AG20443 (cell line): ENCODE data around the gene AMN.
A peak's percentile ranks its signal among the peaks of the same experiment; 100 is the strongest.
"Not testable (repeated sequence)": the region's sequence is repeated elsewhere in the genome, so short reads cannot be mapped to it uniquely, and the experiment has no call there.

Experiments
- DNase-seq: peaks from one replicate; pipeline ENCODE4 v3.0.0; 2012; ENCODE audit warnings: low spot score, mixed read lengths

AMN gene

DNA sequence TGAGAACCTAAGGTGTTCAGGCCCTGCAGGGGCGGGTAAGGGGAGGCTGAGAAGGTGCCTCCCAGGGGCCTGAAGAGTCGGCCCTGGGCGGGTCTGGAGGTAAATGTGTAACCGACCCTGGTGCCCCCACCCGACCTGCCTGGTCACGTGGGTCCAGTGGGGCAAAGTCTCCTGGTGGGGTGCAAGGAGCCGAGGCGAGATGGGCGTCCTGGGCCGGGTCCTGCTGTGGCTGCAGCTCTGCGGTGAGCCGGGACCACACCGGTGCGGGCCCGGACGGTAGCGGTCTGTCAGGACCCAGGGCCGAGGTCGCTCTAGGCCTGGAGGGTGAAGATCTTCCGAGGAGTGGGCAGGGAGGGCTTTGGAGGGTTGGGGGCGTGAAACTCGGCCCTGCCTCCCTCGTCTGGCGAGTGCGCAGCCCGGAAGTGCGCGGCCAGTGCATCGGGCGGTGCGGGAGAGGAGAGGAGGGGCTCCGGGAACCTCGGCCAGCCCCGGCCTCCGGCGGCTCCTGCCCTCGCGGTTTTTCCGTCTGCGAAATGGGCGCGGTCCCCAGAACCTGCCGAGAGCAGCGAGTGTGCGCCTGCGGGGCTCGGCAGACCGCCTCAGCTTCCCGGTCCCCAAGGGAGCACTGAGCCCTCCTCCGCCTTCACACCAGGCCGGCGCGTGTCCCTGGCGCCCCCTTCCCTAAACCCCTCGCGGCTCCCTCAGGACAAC, at the start of gene AMN:
Gene AMN (plus strand): TSS at position 174 of the 711 bp plus-strand sequence. CDS start 26 bp downstream, at position 200.
- peak; percentile 57 for DNase-seq

DNA sequence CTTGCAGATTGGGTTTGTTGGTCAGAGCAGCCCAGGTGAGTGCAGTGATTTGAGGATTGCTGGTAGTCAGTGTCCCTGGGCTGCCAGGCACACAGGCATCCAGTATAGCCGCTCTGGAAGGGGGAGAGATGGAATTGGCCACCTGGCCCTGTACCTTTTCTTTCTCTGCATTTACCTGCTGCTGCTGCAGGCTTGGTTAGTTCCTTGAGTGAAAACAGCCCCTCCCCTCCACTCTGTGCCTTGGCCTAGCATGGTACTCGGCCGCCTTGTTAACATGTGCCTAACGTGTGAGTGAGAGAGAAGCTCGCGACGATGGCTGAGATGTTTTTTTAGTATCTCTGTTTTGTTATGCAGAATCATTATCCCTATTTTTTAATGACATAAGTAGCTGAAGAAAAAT, 49.3 kb upstream of the AMN start:
- no peak for DNase-seq

DNA sequence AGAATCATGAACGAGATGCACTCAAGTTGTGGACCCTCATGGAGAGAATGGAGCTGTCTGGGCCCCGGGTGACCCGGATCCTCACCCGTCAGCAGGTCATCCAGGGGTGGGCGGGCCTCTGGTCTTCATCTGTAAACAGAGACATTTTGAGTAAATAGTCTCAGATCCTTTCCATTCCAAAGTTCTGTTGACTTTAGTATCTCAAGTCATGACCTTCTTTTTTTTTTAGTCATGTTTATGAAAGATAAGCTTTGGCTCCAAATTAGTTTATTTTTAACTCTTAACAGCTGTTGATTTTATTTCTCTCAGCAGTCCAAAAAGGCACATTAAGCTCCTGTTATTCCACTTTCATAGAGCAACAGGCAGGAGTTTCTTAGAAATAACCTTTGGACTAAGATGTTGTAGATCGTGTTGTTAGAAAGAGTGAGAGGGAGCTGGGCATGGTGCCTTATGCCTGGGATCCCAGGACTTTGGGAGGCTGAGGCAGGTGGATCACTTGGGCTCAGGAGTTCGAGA, 48.9 kb upstream of the AMN start:
- DNase-seq = no peak

DNA sequence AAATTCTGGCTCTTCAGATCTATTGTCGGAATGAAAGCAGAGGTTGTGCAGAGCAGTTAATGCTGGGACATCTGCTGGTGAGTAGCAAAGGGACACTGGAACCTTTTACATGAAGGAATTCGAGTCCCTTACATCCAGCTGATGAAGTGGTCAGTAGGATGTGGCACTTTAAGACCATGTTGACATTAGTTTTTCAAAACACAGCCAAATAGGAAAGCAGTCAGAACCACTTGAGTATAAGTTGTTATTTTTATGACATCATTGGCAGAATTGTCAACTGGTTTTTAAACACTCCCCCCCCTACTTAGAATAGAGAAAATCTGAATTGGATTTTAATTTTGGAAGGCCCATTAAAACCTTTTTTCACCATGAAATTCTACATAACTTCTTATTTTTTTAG, 46.8 kb upstream of the AMN start:
- no peak for DNase-seq

DNA sequence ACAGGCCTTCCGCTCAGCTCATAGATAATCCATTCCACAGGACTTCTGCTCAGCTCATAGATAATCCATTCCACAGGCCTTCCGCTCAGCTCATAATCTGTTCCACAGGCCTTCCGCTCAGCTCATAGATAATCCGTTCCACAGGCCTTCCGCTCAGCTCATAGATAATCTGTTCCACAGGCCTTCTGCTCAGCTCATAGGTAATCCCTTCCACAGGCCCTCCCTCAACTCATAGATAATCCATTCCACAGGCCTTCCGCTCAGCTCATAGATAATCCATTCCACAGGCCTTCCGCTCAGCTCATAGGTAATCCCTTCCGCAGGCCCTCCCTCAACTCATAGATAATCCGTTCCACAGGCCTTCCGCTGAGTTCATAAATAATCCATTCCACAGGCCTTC, 45.0 kb upstream of the AMN start:
- not testable (repeated sequence) for DNase-seq

DNA sequence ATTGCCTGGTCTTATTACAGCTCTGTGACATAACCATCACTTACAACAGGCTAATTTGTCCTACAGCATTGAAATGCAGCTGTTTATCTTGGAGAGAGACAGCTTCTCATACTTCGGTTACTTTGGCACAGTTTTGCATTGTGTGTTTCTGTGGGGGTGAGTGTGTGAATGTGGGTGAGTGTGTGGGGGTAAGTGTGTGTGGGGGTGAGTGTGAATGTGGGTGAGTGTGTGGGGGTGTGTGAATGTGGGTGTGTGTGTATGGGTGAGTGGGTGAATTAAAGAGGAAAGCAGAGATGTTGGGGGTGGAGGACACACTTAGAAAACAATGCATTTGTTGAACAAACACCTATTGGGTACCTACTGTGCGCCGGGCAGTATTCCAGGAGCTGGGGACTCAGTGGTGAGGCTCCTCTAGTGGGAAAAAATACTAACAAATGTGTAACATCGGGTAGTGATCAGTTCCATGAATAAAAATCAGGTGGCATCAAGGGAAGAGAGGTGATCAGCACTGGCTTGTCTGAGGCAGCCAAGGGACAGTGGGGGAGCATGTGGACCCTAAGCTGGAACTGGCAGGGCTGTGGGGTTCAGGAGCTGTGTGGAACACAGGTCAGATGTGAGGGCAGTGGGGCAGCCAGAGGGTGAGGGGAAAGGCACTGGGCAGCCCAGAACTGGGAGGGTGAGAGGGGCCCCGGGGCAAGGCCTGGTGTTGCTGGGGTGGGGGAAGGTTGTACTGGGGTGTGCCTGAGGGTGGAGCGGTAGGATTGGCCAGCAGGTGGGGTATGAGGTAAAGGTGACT, 44.1 kb upstream of the AMN start:
- no peak for DNase-seq

DNA sequence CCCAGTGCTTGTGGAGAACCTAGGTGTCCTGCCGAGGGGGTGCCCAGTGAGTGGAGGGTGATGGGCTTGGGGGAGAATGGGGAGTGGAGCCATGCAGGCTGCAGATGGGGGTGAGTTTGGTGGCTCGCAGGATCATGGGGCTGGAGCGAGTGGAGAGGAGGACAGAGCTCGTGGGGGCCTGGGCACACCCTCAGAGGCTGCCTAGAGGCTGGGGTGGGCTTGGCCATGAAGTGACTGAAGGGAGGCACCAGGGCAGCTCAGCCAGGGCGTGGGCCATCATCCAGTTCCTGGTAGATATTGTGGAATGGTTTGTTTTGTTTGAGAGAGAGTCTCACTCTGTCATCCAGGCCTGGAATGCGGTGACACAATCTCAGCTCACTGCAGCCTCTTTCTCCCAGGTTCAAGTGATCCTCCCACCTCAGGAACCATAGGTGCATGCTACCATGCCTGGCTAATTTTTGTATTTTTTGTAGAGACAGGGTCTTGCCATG, 43.4 kb upstream of the AMN start:
- DNase-seq = peak; percentile 47

DNA sequence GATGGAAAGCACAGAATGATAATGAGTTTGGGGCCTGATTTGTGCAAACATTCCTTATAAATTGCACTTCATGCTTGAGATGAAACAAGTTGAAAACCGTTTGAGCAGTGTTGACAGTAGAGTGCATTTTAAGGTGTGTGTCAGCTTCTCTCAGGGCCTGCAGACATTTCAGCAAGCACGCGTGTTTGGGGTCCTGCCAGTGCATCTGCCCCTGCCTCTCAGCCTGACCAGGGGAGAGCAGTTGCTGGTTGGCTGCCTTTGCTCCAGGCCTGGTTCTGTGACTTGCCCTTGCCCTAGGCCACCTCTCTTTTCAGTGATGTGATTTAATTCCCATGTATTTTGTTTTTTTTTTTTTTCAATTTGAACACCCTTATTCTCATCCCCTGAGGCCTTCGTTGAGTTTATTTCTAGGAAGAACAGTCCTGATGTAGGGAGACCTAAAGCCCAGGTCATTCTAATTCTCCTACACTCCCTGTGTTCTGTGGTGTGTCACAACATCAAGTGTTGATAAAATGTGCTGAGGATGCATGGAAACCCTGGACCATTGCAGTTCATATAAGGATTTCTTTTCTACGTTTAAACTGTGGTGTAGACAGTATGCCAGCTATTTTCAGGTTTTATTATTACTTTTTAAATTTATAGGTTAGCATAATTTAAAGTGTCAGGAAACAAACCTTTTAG, 40.1 kb upstream of the AMN start:
- DNase-seq = no peak

DNA sequence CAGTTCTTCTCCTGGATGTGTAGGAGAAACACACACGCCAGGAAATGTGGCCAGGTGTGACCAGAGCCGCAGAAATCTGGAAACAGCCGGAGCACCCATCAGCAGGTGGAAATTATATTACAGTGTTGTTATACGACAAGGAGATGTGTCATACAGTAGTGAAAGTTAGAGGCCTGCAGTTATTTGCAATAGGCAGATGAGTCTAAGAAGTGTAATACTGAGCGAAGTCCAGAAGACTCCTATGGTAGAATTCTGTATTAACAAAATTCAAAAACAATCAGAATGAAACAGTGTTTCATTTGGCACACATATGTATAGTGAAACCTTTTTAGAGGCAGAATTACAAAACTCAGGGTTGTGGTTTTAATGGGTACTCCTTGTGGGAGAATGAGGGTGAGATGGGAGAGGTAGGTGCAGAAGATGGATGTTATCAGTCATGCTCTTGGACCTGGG, 39.3 kb upstream of the AMN start:
- DNase-seq = no peak

DNA sequence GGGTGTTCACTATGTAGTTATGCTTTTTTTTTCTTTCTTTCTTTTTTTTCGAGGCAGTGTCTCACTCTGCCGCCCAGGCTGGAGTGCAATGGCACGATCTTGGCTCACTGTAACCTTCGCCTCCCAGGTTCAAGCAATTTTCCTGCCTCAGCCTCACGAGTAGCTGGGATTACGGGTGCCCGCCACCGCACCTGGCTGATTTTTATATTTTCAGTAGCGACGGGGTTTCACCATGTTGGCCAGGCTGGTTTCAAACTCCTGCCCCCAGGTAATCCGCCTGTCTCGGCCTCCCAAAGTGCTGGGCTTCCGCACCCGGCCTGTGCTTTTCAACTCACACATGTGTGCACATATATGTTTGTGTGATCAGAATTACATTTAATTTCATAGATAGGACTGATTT, 38.9 kb upstream of the AMN start:
- DNase-seq = no peak

DNA sequence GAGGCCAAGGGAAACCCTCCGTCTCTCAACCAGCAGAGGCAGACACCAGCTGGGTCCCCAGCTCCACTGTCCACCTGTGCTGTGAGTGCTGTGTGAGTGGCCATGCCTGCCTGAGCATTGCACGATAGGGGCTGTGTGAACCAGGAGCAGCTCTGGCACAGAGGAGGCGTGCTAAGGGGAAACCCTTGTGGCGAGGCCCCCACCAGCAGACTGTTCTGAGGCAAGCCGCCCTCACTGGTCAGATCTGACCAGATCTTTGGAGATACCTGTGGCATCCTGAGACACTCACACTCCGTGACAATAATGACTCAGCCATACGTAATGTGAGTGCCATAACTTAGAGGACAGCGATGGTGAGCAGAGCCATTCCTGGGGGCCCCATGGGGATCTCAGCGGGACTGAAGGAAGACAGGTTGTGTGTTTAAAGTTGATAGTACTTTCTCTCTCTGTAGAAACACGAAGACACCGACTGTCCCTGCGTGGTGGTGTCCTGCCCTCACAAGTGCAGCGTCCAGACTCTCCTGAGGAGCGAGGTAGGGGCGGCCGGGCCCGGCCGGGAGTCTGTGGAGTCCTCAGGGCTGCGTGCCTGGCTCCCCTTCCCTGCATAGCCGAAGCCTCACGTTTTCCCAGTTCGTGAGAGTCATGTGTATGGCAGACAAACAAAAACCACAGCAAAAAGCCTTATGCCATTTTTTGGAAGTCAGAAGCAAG, 36.6 kb upstream of the AMN start:
- DNase-seq = no peak

DNA sequence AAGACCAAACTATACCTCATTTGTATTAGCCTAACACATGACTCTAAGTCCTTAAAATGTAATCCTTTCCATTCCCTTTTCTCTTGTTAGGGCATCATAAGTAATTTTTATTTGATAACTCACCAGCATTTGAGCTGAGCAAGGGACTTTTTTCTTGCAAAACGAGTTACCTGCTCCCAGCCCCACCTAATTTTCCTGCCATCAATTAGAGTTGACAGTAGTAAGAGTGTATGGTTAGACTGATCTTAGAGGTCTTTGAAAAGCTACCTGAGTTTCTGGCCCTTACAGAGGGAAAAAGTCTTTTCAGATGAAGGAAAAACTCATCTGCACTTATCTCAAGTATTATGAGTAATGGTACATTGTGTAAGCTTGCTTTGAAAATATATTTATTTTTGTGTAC, 33.7 kb upstream of the AMN start:
- DNase-seq = no peak

DNA sequence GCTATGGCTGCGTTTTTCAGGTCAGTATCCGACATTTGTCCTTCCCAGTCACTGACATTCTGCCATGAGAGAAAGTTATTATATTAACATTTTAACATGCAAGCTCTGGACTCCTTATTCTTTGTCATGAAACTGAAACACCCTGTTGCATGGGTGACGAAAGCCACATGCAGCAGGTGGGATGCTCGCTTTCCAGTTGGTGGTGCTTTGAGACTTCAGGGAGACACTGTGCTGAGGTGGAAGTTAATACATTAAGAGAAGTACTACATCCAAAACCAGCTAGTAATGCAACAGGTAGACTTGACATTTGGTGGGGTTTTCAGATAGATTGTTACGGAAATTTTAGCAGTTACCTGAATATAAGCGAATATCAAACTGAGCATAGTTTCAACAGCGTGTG, 32.8 kb upstream of the AMN start:
- DNase-seq = no peak

DNA sequence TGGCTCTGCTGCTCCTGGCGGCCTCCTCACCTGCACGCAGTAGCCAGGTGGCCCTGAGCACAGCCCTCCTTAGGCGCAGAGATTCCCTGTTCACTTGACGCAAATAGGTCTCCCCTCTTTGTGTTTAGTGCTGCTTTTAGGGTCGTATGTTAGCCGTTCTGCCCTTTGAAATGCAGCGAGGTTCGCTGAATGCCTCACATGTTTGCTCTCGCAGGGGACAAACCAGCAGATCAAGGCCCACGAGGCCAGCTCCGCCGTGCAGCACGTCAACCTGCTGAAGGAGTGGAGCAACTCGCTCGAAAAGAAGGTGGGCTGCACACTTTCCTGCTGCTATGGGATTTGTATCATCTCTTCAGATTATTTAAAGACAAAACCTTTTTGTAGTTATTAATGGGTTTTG, 31.4 kb upstream of the AMN start:
- no peak for DNase-seq

DNA sequence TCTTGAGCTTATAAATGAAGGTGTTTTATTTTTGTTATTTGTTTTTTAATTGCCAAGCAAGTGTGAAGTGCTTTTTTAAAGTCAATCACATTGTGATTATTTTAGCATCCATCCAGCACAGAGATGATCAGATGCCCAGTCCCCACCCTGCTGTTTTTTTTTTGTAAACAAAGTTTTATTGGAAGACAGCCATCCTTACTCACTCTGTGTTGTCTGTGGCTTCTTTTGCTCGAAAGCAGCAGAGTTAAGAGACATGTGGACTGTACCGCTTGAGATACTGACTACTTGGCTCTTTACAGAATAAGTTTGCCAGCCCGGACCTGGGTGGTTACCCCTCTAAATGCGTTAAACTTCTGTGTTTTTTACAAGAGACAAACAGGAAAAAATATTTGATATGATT, 30.9 kb upstream of the AMN start:
- peak; percentile 60 for DNase-seq

DNA sequence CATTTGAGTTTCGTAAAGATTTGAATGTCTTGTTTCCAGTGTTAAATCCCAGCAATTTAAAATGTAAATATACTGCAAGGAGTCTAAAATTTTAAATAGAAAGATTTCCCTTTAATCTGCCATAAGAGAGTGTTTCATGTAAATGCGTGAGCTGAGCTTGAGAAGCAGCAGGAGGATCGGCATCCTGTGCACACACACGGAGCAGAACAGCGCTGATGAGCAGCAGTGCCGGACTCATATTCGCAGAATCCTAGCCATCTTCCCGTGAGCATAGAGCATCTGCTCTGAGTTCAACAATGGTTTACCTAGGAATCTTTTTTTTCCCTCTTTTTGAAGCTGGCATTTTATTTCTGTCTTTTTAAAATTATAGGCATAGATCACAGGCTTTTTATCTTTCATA, 29.8 kb upstream of the AMN start:
- no peak for DNase-seq

DNA sequence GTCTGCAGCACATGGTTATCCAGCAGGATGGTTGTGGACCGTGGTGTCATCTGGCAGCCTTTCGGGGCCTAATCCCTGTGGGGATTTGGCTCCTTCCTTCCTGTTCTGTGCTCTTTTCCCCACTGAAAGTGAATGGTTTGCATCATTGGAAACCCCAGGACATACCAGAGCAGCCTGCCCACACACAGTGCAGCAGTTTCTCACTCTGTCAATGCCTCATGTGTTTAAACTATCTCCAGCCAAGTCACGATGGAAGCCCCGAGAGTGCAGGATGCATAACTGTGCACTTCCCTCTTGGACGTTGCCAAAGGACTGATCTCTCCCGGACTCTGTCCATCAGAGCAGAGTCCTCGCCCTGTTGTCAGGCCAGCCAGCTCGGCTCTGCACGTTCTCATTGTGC, 29.0 kb upstream of the AMN start:
- DNase-seq = peak; percentile 92

DNA sequence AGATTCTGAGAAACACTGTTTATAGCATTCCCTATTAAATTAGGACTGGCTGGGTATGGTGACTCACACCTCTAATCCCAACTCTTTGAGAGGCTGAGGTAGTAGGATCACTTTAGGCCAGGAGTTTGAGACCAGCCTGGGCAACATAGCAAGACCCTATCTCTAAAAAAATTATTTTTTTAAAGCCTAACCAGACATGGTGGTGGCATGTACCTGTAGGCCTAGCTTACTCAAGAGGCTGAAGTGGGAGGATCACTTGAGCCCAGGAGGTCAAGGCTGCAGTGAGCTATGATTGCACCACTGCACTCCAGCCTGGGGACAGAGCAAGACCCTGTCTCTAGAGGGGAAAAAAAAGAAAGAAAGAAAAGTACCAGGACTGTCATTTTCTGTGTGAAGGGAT, 25.7 kb upstream of the AMN start:
- not testable (repeated sequence) for DNase-seq

DNA sequence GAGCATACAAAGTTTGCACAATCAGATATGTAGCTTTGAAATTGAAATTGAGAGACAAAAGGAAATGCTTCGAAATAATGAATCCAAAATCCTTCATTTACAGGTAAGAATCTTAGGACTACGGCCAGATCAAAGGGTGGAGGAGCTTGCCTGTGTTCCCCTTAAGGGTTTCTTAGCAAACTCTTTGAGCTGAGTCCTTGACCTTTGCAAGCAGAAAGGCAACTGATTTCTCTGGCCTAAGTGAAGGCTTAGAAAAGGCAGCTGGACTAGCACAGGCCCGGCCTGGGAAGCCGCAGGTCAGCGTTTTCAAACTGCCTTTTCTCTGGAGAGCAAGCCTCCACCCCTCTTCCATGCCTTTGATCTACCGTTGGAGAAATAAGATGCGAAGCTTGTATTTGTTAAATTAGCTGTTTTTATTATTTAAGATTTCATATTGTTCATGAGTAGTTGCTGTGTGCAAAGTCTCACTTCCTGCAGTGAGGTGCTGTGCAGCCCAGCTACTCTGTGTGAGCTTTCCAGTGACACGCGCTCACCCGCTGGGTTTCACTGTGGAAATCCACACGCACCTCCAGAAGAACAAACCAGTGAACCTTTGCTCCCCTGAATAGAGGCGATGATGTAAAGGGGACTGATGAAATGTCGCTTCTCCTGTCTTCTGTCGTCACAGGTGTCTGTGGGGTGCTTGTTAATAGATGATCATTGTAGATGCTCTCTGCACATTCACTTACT, 25.0 kb upstream of the AMN start:
- no peak for DNase-seq

DNA sequence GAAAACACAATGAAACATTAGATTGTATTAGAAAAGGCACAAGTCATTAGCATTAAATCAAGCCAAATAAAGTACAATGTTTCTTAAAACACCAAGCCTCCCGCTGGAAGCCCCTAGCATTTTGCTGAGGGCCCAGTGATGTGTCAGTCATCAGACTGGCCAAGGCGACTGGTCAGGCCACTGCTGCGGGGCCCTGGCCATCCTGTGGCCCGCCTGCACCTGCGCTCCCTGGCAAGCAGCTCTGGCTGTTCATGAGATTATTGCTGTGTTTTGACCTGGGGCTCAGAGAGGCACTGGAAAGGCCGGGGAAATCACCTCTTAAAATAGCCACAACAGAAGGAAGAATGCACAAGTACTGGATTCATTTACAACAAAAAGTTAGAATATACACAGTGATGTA, 24.2 kb upstream of the AMN start:
- DNase-seq = no peak

DNA sequence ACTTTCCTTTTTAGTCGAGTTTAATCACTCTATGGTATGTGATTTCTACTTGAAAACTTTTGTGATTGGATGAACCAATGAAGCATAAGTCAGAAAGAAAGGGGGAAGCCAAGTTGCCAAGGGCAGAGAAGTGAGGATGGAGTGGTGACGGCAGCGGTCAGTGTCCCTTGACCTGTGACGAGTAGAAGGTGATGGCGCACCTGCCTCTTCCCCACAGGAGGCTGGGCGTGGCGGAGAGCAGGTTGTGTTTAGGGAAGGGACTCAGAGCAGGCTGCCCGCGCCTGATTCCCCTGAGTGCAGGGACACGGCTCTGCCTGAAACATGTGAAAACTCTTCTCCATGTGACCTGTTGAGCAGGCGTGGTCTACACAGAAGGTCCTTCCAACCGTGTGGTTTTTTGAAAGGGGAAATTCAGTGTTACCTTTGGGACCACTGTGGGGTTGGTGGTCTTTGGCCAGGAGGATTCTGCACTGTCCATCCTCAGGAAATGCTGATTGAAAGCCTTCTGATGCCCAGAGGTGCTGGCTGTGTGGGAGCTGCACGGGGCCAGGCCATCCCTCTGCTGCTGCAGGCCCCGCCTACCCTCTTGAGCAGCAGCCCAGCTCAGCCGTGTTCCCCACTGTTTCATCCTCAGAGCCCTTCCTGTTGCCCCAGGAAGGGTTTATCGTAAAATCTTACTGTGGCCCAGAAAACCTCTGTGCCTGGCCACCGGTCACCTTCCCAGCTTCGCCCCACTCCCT, 23.5 kb upstream of the AMN start:
- DNase-seq = no peak
